HepG2 (cell line): ENCODE data around the gene BCAS3. TPM values are rescaled to one million over a fixed set of nuclear protein-coding genes. Genes with fewer than 3 reads are reported as not detected.

Experiments used
- ATAC-seq: fragments of 200-7000 bp; cut with Tn5 transposase; 3 replicates; pipeline ENCODE4 v1.9.1; 2020; ENCODE audit warnings: mild to moderate bottlenecking, moderate library complexity
- BruUV-seq: library from RNA; stranded (reverse); fragments of 400-500 nt; replicated peaks from 2 replicates; lab custom pipeline; 2021; lab: Mats Ljungman, UMichigan
- CTCF ChIA-PET: fragments of 300-600 bp; formaldehyde crosslinking; extraction: SDS; loops from one replicate; lab custom pipeline; 2021; ENCODE audit warnings: low total read pairs, inconsistent platforms, low intra/inter-chr PET ratio; lab: Yijun Ruan, JAX
- POLR2A ChIA-PET: fragments of 350-600 bp; sonication (Branson Sonifier 250); formaldehyde crosslinking; loops from one replicate; lab custom pipeline; 2020; ENCODE audit warnings: antibody characterized with exemption, inconsistent platforms; lab: Yijun Ruan, JAX
- DNase-seq: peaks from one replicate; pipeline ENCODE4 v3.0.0-alpha.2; 2015; ENCODE audit warnings: low spot score
- FAIRE-seq: peaks from 3 replicates; lab custom pipeline; 2011; peaks lifted over from hg19 to GRCh38; lab: Jason Lieb, UNC
- H2AFZ ChIP-seq: one replicate; pipeline ENCODE4 v1.6.1; 2011; ENCODE audit warnings: low read length, inconsistent platforms
- H3K27ac ChIP-seq: fragments of 300-600 bp; 3 replicates; pipeline ENCODE4 v1.8.0; 2011; ENCODE audit warnings: mixed run types, mild to moderate bottlenecking, mixed read lengths, low read length, inconsistent platforms; ENCODE audit not compliant: insufficient read depth; ENCODE audit errors: extremely low read length
- H3K27me3 ChIP-seq, 2 experiments: fragments of 200-600 bp in 1 of 2; 2 replicates in 1 of 2; 3 replicates in 1 of 2; pipeline versions ENCODE4 v1.6.0 to v1.8.0; 2011; ENCODE audit warnings: low read length in 2 of 2, mild to moderate bottlenecking in 2 of 2, moderate library complexity in 2 of 2, inconsistent platforms in 1 of 2; ENCODE audit not compliant: insufficient read depth in 2 of 2, control insufficient read depth in 1 of 2
- H3K36me3 ChIP-seq, 2 experiments: fragments of 200-600 bp in 1 of 2; replicated peaks in 1 of 2; 2 replicates in 1 of 2; 3 replicates in 1 of 2; pipeline versions ENCODE4 v1.5.1 to v1.8.0; 2011; ENCODE audit warnings: low read length in 2 of 2, inconsistent platforms in 1 of 2; ENCODE audit not compliant: insufficient read depth in 2 of 2, control insufficient read depth in 1 of 2
- H3K4me1 ChIP-seq: 2 replicates; pipeline ENCODE4 v1.5.1; 2012; ENCODE audit warnings: low read length, inconsistent platforms; ENCODE audit not compliant: insufficient read depth
- H3K4me2 ChIP-seq: 2 replicates; pipeline ENCODE4 v1.6.0; 2011; ENCODE audit warnings: low read depth, low read length, inconsistent platforms
- H3K4me3 ChIP-seq, 3 experiments: fragments of 200-600 bp in 1 of 3; sonication (generic), shearing (Covaris generic) in 1 of 3; replicated peaks in 1 of 3; 2 replicates each; pipeline ENCODE4 v1.5.1; 2011 to 2016; ENCODE audit warnings: low read length in 3 of 3, inconsistent platforms in 2 of 3, low read depth in 2 of 3, mild to moderate bottlenecking in 2 of 3, control low read depth in 1 of 3, mixed read lengths in 1 of 3; ENCODE audit not compliant: insufficient read depth in 1 of 3
- H3K79me2 ChIP-seq: one replicate; pipeline ENCODE4 v1.6.1; 2011; ENCODE audit warnings: low read length, inconsistent platforms; ENCODE audit not compliant: insufficient read depth
- H3K9ac ChIP-seq: 2 replicates; pipeline ENCODE4 v1.6.0; 2011; ENCODE audit warnings: mild to moderate bottlenecking, low read depth, low read length, inconsistent platforms; ENCODE audit not compliant: insufficient read depth
- H3K9me3 ChIP-seq: 2 replicates; pipeline ENCODE4 v1.5.1; 2012; ENCODE audit warnings: mild to moderate bottlenecking, low read length
- H4K20me1 ChIP-seq: 2 replicates; pipeline ENCODE4 v1.6.0; 2011; ENCODE audit warnings: inconsistent platforms, mild to moderate bottlenecking, low read length, moderate library complexity; ENCODE audit not compliant: insufficient read depth
- CENPX ChIP-seq: sonication (generic); formaldehyde crosslinking; IDR thresholded peaks from 2 replicates; pipeline ENCODE4 v1.9.0; 2021; ENCODE audit warnings: mild to moderate bottlenecking, missing genetic modification reagents, moderate library complexity
- HNRNPLL ChIP-seq: fragments of 200-400 bp; formaldehyde crosslinking; IDR thresholded peaks from 2 replicates; pipeline ENCODE4 v1.6.1; 2017; ENCODE audit warnings: mild to moderate bottlenecking, low read depth, low read length; ENCODE audit not compliant: poor library complexity, severe bottlenecking
- KAT8 ChIP-seq: IDR thresholded peaks from 2 replicates; pipeline ENCODE4 v1.6.1; 2016; ENCODE audit warnings: missing genetic modification reagents, missing compliant biosample characterization
- MAFK ChIP-seq, 2 experiments: IDR thresholded peaks in 1 of 2; conservative IDR thresholded peaks in 1 of 2; 2 replicates each; pipeline ENCODE4 v1.6.1; 2011; ENCODE audit warnings: improper control_type of control experiment in 2 of 2, low read length in 2 of 2
- MAX ChIP-seq: IDR thresholded peaks from 2 replicates; pipeline ENCODE4 v1.6.1; 2012; ENCODE audit warnings: inconsistent platforms
- MED1 ChIP-seq: sonication (generic); formaldehyde crosslinking; IDR thresholded peaks from 2 replicates; pipeline ENCODE4 v1.4.0; 2020; ENCODE audit warnings: missing genetic modification reagents
- MXI1 ChIP-seq: IDR thresholded peaks from 3 replicates; pipeline ENCODE4 v1.6.1; 2012; ENCODE audit warnings: low read depth, low read length, inconsistent platforms, borderline replicate concordance
- ZHX1 ChIP-seq: sonication (generic); formaldehyde crosslinking; IDR thresholded peaks from 2 replicates; pipeline ENCODE4 v1.8.1; 2022; ENCODE audit warnings: low read depth, mild to moderate bottlenecking, missing genetic modification reagents
- ZNF160 ChIP-seq: sonication (generic); formaldehyde crosslinking; IDR thresholded peaks from 2 replicates; pipeline ENCODE4 v1.8.0; 2022; ENCODE audit warnings: mild to moderate bottlenecking, inconsistent platforms, missing genetic modification reagents
- ZNF547 ChIP-seq: sonication (generic); formaldehyde crosslinking; IDR thresholded peaks from 2 replicates; pipeline ENCODE4 v1.5.1; 2020; ENCODE audit warnings: mild to moderate bottlenecking, missing genetic modification reagents
- in situ Hi-C: cut with HindIII; loops from 2 replicates; pipeline ENCODE4 v1.10.0; 2017; ENCODE audit warnings: low pct_unique_long_range_greater_than_20kb; ENCODE audit not compliant: extremely low pct_ligation_motif_present
- intact Hi-C: fragments of 100-400 bp; cut with micrococcal nuclease; formaldehyde crosslinking; loops from one replicate; pipeline ENCODE4 v1.10.0; 2022; ENCODE audit not compliant: unreplicated experiment
- polyA plus RNA-seq, 8 experiments: library from polyadenylated mRNA; depleted of rRNA in 3 of 8; stranded (reverse) in 7 of 8; unstranded in 1 of 8; fragments of >200 nt; fragmentation: Illumina TruSeq in 4 of 8; extraction: Trizol in 4 of 8; gene quantifications; 2 replicates each; pipeline versions ENCODE4 v1.2.1 to v1.2.3, GENCODE V29; 2011 to 2016; ENCODE audit warnings: low read depth in 4 of 8, missing spikeins in 1 of 8, mixed read lengths in 1 of 8; ENCODE audit not compliant: insufficient read depth in 1 of 8
- total RNA-seq, 5 experiments: library from RNA; depleted of rRNA; stranded (reverse); fragments of >200 nt; fragmentation: Illumina TruSeq; extraction: Trizol; gene quantifications; 2 replicates each; pipeline ENCODE4 v1.2.3, GENCODE V29; 2016; ENCODE audit warnings: low read depth in 1 of 5

BCAS3 gene
- total and polyA plus RNA-seq, 2 of the 13 experiments (the other 11 are each of a cell fraction or from before 2014, with no cell fraction given), result 10.7 to 11.2 TPM

DNA sequence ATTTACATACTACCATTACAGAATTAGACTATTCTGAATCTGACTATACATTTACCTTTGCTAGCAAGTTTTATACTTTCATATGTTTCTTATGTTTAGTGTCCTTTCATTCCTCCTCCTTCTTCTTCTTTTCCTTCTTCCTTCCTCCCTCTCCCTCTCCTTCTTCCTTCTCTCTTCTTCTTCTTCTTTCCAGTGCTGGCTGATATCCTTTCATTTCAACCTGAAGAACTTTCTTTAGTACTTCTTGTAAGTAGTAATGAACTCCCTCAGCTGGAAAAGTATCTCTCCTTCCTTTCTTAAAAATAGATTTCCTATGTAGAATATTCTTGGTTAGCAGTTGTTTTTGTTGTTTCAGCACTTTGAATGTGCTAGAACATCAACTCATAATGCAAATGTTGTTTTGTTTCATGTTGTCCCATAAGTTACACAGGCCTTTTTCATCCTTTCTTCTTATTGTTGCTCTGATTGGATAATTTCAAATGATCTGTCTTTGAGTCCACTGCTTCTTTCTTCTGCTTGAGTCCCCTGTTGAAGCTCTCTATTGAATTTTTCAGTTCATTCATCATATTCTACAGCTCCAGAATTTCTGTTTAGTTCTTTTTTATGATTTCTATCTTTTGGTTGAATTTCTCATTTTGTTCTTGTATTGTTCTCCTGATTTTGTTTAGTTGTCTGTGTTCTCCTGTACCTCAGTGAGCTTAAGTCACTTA lies 759.5 kb downstream of the BCAS3 start:
- Histone ChIP-seq H3K4me1 (peaks cover 5% of the 10 kb centered on the region), H3K9ac (no peak overlapping the region), H4K20me1 (no peaks in the 10 kb centered on the region), H2AFZ (no peak overlapping the region), H3K9me3 (peaks cover 23% of the 10 kb centered on the region; the same call in 1 of the 2 replicates), H3K27ac (no peak overlapping the region), H3K36me3 (no peaks in the 10 kb centered on the region), H3K4me3 (no peak overlapping the region), H3K27me3 (no peaks in the 10 kb centered on the region), H3K79me2 (no peaks in the 10 kb centered on the region), H3K4me2 (no peak overlapping the region)
- ATAC-seq (no peak), DNase-seq (no peak), FAIRE-seq (no peak)
- intact Hi-C loops (no loop called here), in situ Hi-C loops (no loop called here)
- ChIA-PET POLR2A (no interaction called here), CTCF (no interaction called here)
- TF ChIP-seq ZHX1 (CRISPR knock-in tag) (no peak), MAFK (conservative IDR thresholded peaks at IDR 0.05 in 1 of 2, IDR thresholded peaks at IDR 0.05 in 1 of 2; ENCODE audit: low read length in 2 of 2) (peak in 1 of 2 experiments; percentile 24; a peak in 1 of 4 replicates), ZNF160 (CRISPR knock-in tag) (peak; percentile 99)
- BruUV-seq, result no TSS peak

DNA sequence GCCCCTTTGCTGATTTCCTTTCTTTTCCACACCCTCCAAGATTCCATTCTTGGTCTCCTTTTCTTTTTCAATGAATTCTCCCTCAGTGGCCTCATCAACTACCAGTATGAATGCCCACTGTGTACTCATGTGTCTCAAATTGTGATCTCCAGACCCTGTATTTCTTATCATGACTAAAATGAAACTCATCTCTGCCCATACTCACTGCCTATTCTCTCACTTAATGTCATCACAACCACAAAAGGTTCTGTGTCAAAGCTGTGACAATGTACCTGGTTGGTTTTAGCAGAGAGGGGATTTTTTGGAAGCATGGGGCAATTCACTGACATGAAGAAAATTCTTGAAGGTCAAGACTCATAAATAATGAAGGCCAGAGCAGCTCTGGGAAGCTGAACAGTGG lies 763.0 kb downstream of the BCAS3 start:
- no peaks in the 10 kb centered on the region for H4K20me1 ChIP-seq
- in situ Hi-C loops, result no loop called here
- no peak for ATAC-seq
- no peak for TF ChIP-seq ZNF547 (CRISPR knock-in tag)
- TF ChIP-seq MED1 (CRISPR knock-in tag), result no peak
- TF ChIP-seq MXI1, result no peak
- TF ChIP-seq KAT8 (CRISPR knock-in tag), result no peak
- no peak for TF ChIP-seq CENPX (CRISPR knock-in tag)
- TF ChIP-seq HNRNPLL, result no peak
- no peak for TF ChIP-seq MAX

More for the DNA sequence above, 763.0 kb downstream of the BCAS3 start:
- H3K9me3 ChIP-seq, result peaks cover 18% of the 10 kb centered on the region; the same call in 1 of the 2 replicates
- no peak overlapping the region for H3K4me3 ChIP-seq
- peaks cover 15% of the 10 kb centered on the region for H3K4me1 ChIP-seq
- no peaks in the 10 kb centered on the region for H3K27me3 ChIP-seq
- H3K27ac ChIP-seq, result no peak overlapping the region
- no peak overlapping the region for H3K9ac ChIP-seq
- ChIA-PET CTCF (no interaction called here), POLR2A (no interaction called here)
- intact Hi-C loops, result no loop called here
- H3K36me3 ChIP-seq, result no peaks in the 10 kb centered on the region
- H3K4me2 ChIP-seq, result no peak overlapping the region
- H2AFZ ChIP-seq, result no peak overlapping the region
- DNase-seq (no peak), FAIRE-seq (no peak)
- no TSS peak for BruUV-seq
- H3K79me2 ChIP-seq, result no peaks in the 10 kb centered on the region
